ENCODE data around the gene SIL1.

Gene SIL1

GRCh38 chr5:138978080-138978479 lies 220.1 kb downstream of the SIL1 start:
- DNase-seq (ENCODE audit: low spot score): no peak

- no peak for DNase-seq (ENCODE audit: low spot score)
Observed at GRCh38 chr5:138975098-138975847, 222.9 kb downstream of the SIL1 start.

- DNase-seq (ENCODE audit: low spot score): no peak
Observed at GRCh38 chr5:138974227-138975063, 223.7 kb downstream of the SIL1 start.

GRCh38 chr5:138972836-138973235 lies 225.3 kb downstream of the SIL1 start:
- DNase-seq (ENCODE audit: low spot score): no peak

GRCh38 chr5:138972230-138972629 lies 225.9 kb downstream of the SIL1 start:
- no peak for DNase-seq (ENCODE audit: low spot score)

GRCh38 chr5:138969323-138970002 lies 228.7 kb downstream of the SIL1 start:
- DNase-seq (ENCODE audit: low spot score): no peak

- DNase-seq (ENCODE audit: low spot score): no peak
Observed at GRCh38 chr5:138968601-138969000, 229.6 kb downstream of the SIL1 start.

- DNase-seq (ENCODE audit: low spot score): no peak
Observed at GRCh38 chr5:138967791-138968448, 230.2 kb downstream of the SIL1 start.

GRCh38 chr5:138966236-138966985 lies 231.8 kb downstream of the SIL1 start:
- DNase-seq (ENCODE audit: low spot score): no peak

GRCh38 chr5:138965626-138966025 lies 232.5 kb downstream of the SIL1 start:
- no peak for DNase-seq (ENCODE audit: low spot score)

- no peak for DNase-seq (ENCODE audit: low spot score)
Observed at GRCh38 chr5:138964647-138965201, 233.4 kb downstream of the SIL1 start.

GRCh38 chr5:138963763-138964371 lies 234.3 kb downstream of the SIL1 start:
- no peak for DNase-seq (ENCODE audit: low spot score)

GRCh38 chr5:138962614-138963370 lies 235.4 kb downstream of the SIL1 start:
- DNase-seq (ENCODE audit: low spot score): no peak

- no peak for DNase-seq (ENCODE audit: low spot score)
Observed at GRCh38 chr5:138961729-138962128, 236.4 kb downstream of the SIL1 start.

- no peak for DNase-seq (ENCODE audit: low spot score)
Observed at GRCh38 chr5:138961221-138961620, 236.9 kb downstream of the SIL1 start.

- DNase-seq (ENCODE audit: low spot score): no peak
Observed at GRCh38 chr5:138960145-138960692, 237.9 kb downstream of the SIL1 start.

GRCh38 chr5:138956801-138957200 lies 241.4 kb downstream of the SIL1 start:
- DNase-seq (ENCODE audit: low spot score): no peak

GRCh38 chr5:138955671-138956295 lies 242.4 kb downstream of the SIL1 start:
- no peak for DNase-seq (ENCODE audit: low spot score)

GRCh38 chr5:138955013-138955660 lies 243.0 kb downstream of the SIL1 start:
- DNase-seq (ENCODE audit: low spot score): no peak
